Osteocyte (in vitro differentiated cells): ENCODE data around the gene RSPH9. TPM values are rescaled to one million over a fixed set of nuclear protein-coding genes. Genes with fewer than 3 reads are reported as not detected.
A peak's percentile ranks its signal among the peaks of the same experiment; 100 is the strongest.
"Not testable (repeated sequence)": the region's sequence is repeated elsewhere in the genome, so short reads cannot be mapped to it uniquely, and the experiment has no call there.

Experiments used
- DNase-seq: peaks from one replicate; pipeline ENCODE4 v3.0.0; 2021; ENCODE audit warnings: mixed read lengths; ENCODE audit not compliant: unreplicated experiment; ENCODE audit errors: extremely low spot score
- H3K27ac Mint-ChIP-seq: one replicate; pipeline ENCODE4 v1.8.0; 2021; ENCODE audit warnings: mild to moderate bottlenecking, mixed read lengths; ENCODE audit not compliant: unreplicated experiment
- H3K27me3 Mint-ChIP-seq: one replicate; pipeline ENCODE4 v1.8.0; 2021; ENCODE audit warnings: mixed read lengths; ENCODE audit not compliant: unreplicated experiment
- H3K36me3 Mint-ChIP-seq: one replicate; pipeline ENCODE4 v1.8.0; 2021; ENCODE audit warnings: mixed read lengths; ENCODE audit not compliant: unreplicated experiment
- H3K4me1 Mint-ChIP-seq: one replicate; pipeline ENCODE4 v1.8.0; 2021; ENCODE audit warnings: mixed read lengths; ENCODE audit not compliant: unreplicated experiment
- H3K4me3 Mint-ChIP-seq: one replicate; pipeline ENCODE4 v1.8.0; 2021; ENCODE audit warnings: mild to moderate bottlenecking, moderate library complexity, mixed read lengths; ENCODE audit not compliant: unreplicated experiment
- H3K9me3 Mint-ChIP-seq: one replicate; pipeline ENCODE4 v1.8.0; 2021; ENCODE audit warnings: mixed read lengths; ENCODE audit not compliant: unreplicated experiment
- total RNA-seq: library from RNA; stranded (reverse); gene quantifications from 2 replicates; pipeline ENCODE4 v1.2.1, GENCODE V29; 2021
- TF ChIP-seq, protein P1 (sequence below): fragments of 200-600 bp; sonication (generic); IDR thresholded peaks from 2 replicates; pipeline ENCODE4 v1.5.0; 2021; ENCODE audit warnings: antibody characterized with exemption, mild to moderate bottlenecking, moderate library complexity

The RSPH9 gene
- total RNA-seq, 1 donor from 2014 or later: 0.16 TPM

DNA sequence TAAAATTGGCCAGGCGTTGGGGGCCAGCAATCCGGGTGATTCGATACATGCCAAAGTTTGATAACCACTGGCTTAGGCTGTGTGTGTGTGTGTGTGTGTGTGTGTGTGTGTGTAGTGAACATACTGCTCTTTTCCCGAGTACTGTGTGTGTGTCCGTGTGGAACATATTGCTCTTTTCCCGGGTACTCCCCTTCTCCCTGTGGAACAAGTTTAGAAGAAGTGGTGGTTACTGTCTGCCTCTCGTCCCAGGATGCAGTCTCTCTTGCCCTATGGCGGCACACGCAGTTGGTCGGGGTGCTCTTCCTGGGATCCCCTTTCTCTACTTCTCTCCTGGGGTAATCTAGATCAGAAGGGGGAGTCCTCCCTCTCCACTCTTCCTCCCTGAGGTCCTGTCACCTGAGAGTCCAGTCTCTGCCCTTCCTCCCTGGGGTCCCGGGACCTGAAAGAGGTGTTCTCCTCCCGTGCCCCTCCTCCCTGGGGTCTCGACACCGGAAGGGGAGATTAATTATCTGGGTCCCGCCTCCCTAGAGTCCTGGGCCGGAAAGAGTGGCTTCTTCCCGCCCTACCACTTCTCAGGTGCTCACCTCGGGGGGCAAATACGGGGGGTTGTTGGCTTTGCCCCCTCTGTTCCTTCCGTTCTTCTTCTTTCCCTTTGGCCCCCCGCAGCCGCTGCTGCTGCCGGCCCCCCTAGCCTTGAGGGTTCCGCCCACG lies 16.3 kb upstream of the RSPH9 start:
- Mint-ChIP-seq H3K36me3 (peaks cover 24% of the 10 kb centered on the region), H3K27me3 (no peaks in the 10 kb centered on the region), H3K4me3 (peak overlapping the region; percentile 93), H3K4me1 (peaks cover 35% of the 10 kb centered on the region), H3K9me3 (no peaks in the 10 kb centered on the region), H3K27ac (peak overlapping the region; percentile 96)
- DNase-seq: no peak
- TF ChIP-seq, protein P1, sequence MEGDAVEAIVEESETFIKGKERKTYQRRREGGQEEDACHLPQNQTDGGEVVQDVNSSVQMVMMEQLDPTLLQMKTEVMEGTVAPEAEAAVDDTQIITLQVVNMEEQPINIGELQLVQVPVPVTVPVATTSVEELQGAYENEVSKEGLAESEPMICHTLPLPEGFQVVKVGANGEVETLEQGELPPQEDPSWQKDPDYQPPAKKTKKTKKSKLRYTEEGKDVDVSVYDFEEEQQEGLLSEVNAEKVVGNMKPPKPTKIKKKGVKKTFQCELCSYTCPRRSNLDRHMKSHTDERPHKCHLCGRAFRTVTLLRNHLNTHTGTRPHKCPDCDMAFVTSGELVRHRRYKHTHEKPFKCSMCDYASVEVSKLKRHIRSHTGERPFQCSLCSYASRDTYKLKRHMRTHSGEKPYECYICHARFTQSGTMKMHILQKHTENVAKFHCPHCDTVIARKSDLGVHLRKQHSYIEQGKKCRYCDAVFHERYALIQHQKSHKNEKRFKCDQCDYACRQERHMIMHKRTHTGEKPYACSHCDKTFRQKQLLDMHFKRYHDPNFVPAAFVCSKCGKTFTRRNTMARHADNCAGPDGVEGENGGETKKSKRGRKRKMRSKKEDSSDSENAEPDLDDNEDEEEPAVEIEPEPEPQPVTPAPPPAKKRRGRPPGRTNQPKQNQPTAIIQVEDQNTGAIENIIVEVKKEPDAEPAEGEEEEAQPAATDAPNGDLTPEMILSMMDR: no peak

DNA sequence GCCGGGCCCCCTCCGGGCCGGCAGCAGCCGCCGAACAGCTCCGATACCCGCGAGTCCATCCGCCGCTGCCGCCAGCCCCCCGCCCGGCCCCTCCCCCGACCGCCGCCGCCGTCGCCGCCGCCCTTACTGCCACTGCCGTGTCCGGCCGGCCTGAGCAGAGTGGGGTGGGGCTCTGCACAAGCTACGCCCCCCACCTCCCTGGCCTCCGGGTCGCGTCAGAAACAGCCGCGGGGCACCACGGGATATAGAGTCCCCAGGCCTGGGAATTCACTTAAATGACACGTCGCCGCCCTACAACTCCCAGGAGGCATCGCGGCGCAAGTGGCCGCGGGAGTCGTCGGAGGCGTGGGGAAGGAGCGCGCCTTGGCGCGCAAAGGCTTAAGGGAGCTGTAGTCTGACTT lies 15.7 kb upstream of the RSPH9 start, which contains the start of gene GTPBP2:
TSS of gene GTPBP2 (minus strand) at position 161 of the 401 bp plus-strand sequence. CDS start at position 59, 102 bp downstream.
- Mint-ChIP-seq H3K27ac (peak within 1 kb of the TSS; percentile 96), H3K36me3 (peaks cover 21% of the 10 kb centered on the region), H3K4me1 (peaks cover 35% of the 10 kb centered on the region), H3K9me3 (no peaks in the 10 kb centered on the region), H3K4me3 (peak within 1 kb of the TSS; percentile 93), H3K27me3 (no peaks in the 10 kb centered on the region)
- peak; percentile 99 for DNase-seq
- TF ChIP-seq, protein P1: no peak

DNA sequence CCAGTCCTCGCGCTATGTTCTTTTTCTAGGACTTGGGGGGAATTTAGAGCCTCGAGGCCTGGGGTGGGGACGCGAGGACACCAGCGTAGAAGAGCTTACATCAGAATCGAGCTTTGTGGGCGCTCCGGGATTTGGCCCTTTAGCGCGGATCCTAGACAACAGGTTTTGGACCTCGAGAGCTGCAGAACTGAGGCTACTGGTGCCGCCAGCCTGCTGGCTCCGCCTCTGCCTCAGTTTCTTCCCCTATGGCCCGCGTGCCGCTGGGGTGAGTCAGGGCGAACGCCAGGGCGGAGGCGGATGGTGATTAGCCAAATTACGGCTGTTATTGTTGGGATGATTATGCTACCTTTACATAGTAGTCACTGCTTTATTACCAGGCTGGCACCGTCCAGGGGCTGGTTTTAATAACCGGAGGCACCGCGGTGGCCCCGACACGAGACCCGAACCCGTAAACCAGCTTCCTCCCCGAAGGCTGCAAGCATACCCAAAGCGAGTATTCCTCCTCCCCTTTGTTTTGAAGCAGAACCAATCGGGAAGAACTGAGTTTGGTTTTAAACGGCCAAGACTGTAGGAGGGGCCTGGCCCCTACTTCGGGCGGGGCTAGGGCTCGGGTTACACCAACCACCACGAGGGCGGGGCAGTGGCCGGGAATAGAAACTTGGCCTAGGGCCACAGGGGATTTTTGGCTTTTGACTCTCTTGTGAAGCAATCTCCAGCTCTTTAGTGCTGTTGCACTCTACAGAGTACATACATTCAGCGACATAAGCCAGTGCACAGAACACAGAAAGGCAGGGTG lies 15.1 kb upstream of the RSPH9 start:
- DNase-seq: peak; percentile 97
- peak overlapping the region; percentile 93 for H3K4me3 Mint-ChIP-seq
- H3K27ac Mint-ChIP-seq: peak overlapping the region; percentile 96
- H3K9me3 Mint-ChIP-seq: no peaks in the 10 kb centered on the region
- H3K36me3 Mint-ChIP-seq: peaks cover 17% of the 10 kb centered on the region
- H3K4me1 Mint-ChIP-seq: peaks cover 35% of the 10 kb centered on the region
- TF ChIP-seq, protein P1: no peak
- H3K27me3 Mint-ChIP-seq: no peaks in the 10 kb centered on the region

DNA sequence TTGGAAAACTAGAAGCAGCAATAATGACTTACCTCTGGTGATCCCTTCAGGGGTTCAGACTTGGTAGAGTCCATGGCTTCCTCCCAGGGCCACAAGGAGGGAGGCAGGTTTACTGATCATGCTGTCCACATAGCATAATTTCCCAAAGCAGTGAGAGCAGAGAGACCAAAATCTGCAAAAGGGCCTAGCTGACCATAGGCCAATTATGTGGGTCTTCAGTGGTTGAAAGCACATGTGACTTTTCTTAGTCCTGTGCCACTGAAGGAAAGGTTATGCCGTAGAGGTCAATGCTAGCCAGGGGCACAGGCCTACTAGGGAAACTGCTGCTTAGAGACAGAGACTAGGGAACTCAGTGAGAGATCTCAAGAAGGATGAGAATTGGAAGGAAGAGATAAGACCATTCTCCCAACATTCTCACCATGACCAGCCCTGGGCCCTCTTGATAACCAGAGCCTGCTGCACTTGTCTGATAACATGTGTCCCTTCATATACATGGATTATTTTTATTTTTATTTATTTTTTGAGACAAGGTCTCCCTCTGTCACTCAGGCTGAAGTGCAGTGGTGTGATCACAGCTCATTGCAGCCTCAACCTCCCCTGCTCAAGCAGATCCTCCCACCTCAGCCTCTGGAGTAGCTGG lies 13.7 kb upstream of the RSPH9 start:
- peaks cover 40% of the 10 kb centered on the region for H3K4me1 Mint-ChIP-seq
- H3K27me3 Mint-ChIP-seq: no peaks in the 10 kb centered on the region
- H3K36me3 Mint-ChIP-seq: peaks cover 8% of the 10 kb centered on the region
- no peaks in the 10 kb centered on the region for H3K9me3 Mint-ChIP-seq
- TF ChIP-seq, protein P1: no peak
- peak overlapping the region; percentile 60 for H3K4me3 Mint-ChIP-seq
- DNase-seq: no peak
- peak overlapping the region; percentile 85 for H3K27ac Mint-ChIP-seq

DNA sequence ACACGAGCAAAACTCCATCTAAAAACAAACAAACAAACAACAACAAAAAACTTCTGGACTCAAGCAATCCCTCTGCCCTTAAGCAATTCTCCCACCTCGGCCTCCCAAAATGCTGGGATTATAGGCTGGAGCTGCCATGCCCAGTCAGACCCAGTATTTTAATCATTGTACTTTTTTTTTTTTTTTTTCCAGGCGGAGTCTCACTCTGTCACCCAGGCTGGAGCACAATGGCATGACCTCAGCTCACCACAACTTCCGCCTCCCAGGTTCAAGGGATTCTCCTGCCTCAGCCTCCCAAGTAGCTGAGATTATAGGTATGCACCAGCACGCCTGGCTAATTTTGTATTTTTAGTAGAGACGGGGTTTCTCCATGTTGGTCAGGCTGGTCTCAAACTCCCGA lies 11.8 kb upstream of the RSPH9 start:
- H3K4me3 Mint-ChIP-seq, H3K27ac Mint-ChIP-seq, H3K27me3 Mint-ChIP-seq, DNase-seq, H3K36me3 Mint-ChIP-seq, H3K9me3 Mint-ChIP-seq: not testable (repeated sequence)
- H3K4me1 Mint-ChIP-seq: peaks cover 29% of the 10 kb centered on the region
